Stimulated activated naive B cell treated with anti-CD40 and anti-IgM and Interleukin-4, amounts not matched to agents 10 μg/mL and 1 μg/mL and 100 μg/mL, for 72 hours (primary cell): ENCODE measurements around the gene ZNF792.
"Not testable (repeated sequence)": the region's sequence is repeated elsewhere in the genome, so short reads cannot be mapped to it uniquely, and the experiment has no call there.

Source experiments
- ATAC-seq, 2 donors: fragments of 150-1000 bp; cut with Tn5 transposase; replicated peaks; 2 replicates each; pipeline ENCODE4 v1.10.0; 2021; ENCODE audit warnings: moderate library complexity in 1 of 2
- DNase-seq: peaks from one replicate; pipeline ENCODE4 v3.0.0; 2021
- H3K27ac Mint-ChIP-seq: one replicate; pipeline ENCODE4 v1.8.0; 2022; ENCODE audit warnings: mild to moderate bottlenecking, mixed read lengths
- H3K27me3 Mint-ChIP-seq, 2 donors: one replicate each; pipeline ENCODE4 v1.8.0; 2022; ENCODE audit warnings: mixed read lengths in 2 of 2
- H3K36me3 Mint-ChIP-seq, 2 donors: one replicate each; pipeline ENCODE4 v1.8.0; 2022; ENCODE audit warnings: mixed read lengths in 2 of 2, mild to moderate bottlenecking in 1 of 2
- H3K4me1 Mint-ChIP-seq, 2 donors: one replicate each; pipeline ENCODE4 v1.8.0; 2022; ENCODE audit warnings: mixed read lengths in 2 of 2, mild to moderate bottlenecking in 1 of 2
- H3K4me3 Mint-ChIP-seq, 2 donors: one replicate each; pipeline ENCODE4 v1.8.0; 2022; ENCODE audit warnings: mild to moderate bottlenecking in 2 of 2, mixed read lengths in 2 of 2, moderate library complexity in 1 of 2
- H3K9me3 Mint-ChIP-seq, 2 donors: one replicate each; pipeline ENCODE4 v1.8.0; 2022; ENCODE audit warnings: mixed read lengths in 2 of 2, mild to moderate bottlenecking in 1 of 2

The ZNF792 gene

GRCh38 chr19:34963573-34964406 lies at the start of gene ZNF792:
ZNF792 (minus strand) TSS chr19:34964229; CDS start chr19:34963662, 567 bp downstream.
- peak; percentile 82 to 87 for ATAC-seq
- H3K9me3 Mint-ChIP-seq: peaks cover 26 to 29% of the 10 kb centered on the region in 2 donors
- peaks cover 25% of the 10 kb centered on the region in 2 donors for H3K4me1 Mint-ChIP-seq
- peaks cover 0 to 5% of the 10 kb centered on the region in 2 donors for H3K27me3 Mint-ChIP-seq
- peak within 1 kb of the TSS; percentile 89 to 96 for H3K4me3 Mint-ChIP-seq
- DNase-seq: peak; percentile 51
- H3K27ac Mint-ChIP-seq: peak within 1 kb of the TSS; percentile 76
- H3K36me3 Mint-ChIP-seq: peaks cover 37 to 40% of the 10 kb centered on the region in 2 donors

DNA sequence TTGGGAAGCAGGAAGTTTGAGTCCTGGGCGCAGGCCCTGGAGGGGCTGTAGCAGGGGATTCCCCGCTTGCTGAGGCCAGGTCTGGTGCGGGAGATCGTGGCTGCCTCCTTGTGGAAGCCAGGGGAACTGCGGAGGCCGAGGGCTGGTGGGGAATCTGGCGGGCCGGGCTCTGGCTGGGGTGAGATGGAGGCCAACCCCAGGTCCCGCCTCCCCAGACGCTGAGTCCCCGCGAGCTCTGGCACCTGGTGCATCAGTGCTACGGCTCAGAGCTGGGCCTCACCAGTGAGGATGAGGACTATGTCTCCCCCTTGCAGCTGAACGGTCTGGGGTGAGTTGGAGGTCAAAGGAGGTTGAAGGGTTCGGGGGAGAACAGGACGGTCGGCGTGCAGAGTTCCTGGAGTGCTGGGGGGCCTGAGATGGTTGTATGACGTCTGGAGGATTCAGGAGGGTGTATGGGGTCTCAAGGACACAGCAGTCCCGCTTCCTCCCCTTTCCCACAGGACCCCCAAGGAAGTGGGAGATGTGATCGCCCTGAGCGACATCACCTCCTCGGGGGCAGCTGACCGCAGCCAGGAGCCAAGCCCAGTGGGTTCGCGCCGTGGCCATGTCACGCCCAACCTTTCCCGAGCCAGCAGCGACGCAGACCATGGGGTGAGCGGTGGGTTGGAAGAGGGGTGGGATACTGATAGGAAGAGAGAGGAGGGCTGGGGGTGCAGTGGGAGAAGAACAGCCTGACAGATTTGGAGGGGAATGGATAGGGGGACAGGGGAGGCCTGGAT lies 49.2 kb upstream of the ZNF792 start:
- DNase-seq (peak; percentile 62), ATAC-seq (peak; percentile 79 to 83)
- H3K4me1 Mint-ChIP-seq: peaks cover 39 to 56% of the 10 kb centered on the region in 2 donors
- peak overlapping the region; percentile 93 for H3K27ac Mint-ChIP-seq
- peak overlapping the region; percentile 41 to 54 for H3K4me3 Mint-ChIP-seq
- no peaks in the 10 kb centered on the region for H3K27me3 Mint-ChIP-seq
- no peaks in the 10 kb centered on the region for H3K9me3 Mint-ChIP-seq
- peaks cover 57 to 70% of the 10 kb centered on the region in 2 donors for H3K36me3 Mint-ChIP-seq

- H3K36me3 Mint-ChIP-seq: peaks cover 47 to 62% of the 10 kb centered on the region in 2 donors
- peak overlapping the region; percentile 93 for H3K27ac Mint-ChIP-seq
- no peak overlapping the region for H3K4me3 Mint-ChIP-seq
- H3K9me3 Mint-ChIP-seq: no peaks in the 10 kb centered on the region
- ATAC-seq: no peak
- peaks cover 31 to 48% of the 10 kb centered on the region in 2 donors for H3K4me1 Mint-ChIP-seq
- no peaks in the 10 kb centered on the region for H3K27me3 Mint-ChIP-seq
- no peak for DNase-seq
These were observed 48.0 kb upstream of the ZNF792 start for GRCh38 chr19:35011737-35012682.

- no peaks in the 10 kb centered on the region for H3K9me3 Mint-ChIP-seq
These were observed 47.2 kb upstream of the ZNF792 start for GRCh38 chr19:35011091-35011689.

DNA sequence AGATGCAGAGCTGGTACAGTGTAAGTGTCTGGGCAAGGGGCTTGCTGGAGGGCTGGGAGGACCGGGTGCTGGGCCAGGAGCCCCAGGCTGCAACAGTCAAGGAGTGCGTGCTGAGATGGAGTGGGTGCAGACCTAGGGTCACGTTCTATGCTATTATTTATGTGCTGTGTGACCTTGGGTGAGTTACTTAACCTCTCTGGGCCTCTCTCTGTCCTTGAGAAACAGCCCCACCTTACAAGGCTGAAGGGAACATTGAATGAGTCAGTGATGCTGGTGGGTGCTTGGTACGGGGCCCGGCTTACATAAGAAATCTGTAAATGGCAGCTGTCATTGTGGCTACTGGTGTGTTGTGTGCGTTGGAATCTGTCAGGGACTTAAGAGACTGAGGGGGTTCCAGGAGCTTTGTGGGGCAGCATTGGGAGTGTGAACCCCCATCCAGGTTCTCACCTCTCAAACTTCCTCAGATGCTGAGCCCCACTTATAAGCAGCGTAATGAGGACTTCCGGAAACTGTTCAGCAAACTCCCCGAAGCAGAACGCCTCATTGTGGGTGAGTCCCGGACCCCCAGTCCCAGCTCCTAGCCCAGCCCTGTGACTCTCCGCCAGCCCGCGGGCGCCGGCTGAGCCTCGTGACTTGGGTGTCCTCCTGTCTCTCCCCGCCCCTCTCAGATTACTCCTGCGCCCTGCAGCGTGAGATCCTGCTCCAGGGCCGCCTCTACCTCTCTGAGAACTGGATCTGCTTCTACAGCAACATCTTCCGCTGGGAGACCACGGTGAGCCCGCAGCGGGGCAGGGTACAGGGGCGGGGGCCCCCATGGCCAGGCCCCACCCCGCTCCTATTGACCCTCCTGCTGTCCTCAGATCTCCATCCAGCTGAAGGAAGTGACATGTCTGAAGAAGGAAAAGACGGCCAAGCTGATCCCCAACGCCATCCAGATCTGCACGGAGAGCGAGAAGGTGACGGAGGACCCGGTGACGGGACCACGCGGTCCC lies 45.7 kb upstream of the ZNF792 start:
- no peak overlapping the region for H3K4me3 Mint-ChIP-seq
- no peaks in the 10 kb centered on the region for H3K9me3 Mint-ChIP-seq
- H3K27ac Mint-ChIP-seq: peak overlapping the region; percentile 5
- no peaks in the 10 kb centered on the region for H3K27me3 Mint-ChIP-seq
- H3K36me3 Mint-ChIP-seq: peaks cover 51 to 63% of the 10 kb centered on the region in 2 donors
- peaks cover 38 to 53% of the 10 kb centered on the region in 2 donors for H3K4me1 Mint-ChIP-seq
- DNase-seq: no peak
- ATAC-seq: no peak

More at GRCh38 chr19:35011091-35011689, 47.2 kb upstream of the ZNF792 start:
- ATAC-seq (no peak), DNase-seq (no peak)
- Mint-ChIP-seq H3K27ac (peak overlapping the region; percentile 9), H3K36me3 (peaks cover 52 to 67% of the 10 kb centered on the region in 2 donors), H3K27me3 (no peaks in the 10 kb centered on the region), H3K4me3 (peak overlapping the region in 1 of 2 donors; percentile 14), H3K4me1 (peaks cover 36 to 54% of the 10 kb centered on the region in 2 donors)

GRCh38 chr19:35008891-35009341 lies 44.9 kb upstream of the ZNF792 start:
- DNase-seq: no peak
- ATAC-seq: no peak
- peaks cover 50 to 60% of the 10 kb centered on the region in 2 donors for H3K36me3 Mint-ChIP-seq
- peaks cover 41 to 54% of the 10 kb centered on the region in 2 donors for H3K4me1 Mint-ChIP-seq
- H3K9me3 Mint-ChIP-seq: no peaks in the 10 kb centered on the region
- H3K4me3 Mint-ChIP-seq: no peak overlapping the region
- peak overlapping the region; percentile 56 for H3K27ac Mint-ChIP-seq
- no peaks in the 10 kb centered on the region for H3K27me3 Mint-ChIP-seq

GRCh38 chr19:35007427-35007826 lies 43.4 kb upstream of the ZNF792 start:
- peak overlapping the region; percentile 51 for H3K27ac Mint-ChIP-seq
- not testable (repeated sequence) for DNase-seq, H3K4me3 Mint-ChIP-seq, H3K27me3 Mint-ChIP-seq, H3K9me3 Mint-ChIP-seq, ATAC-seq
- H3K4me1 Mint-ChIP-seq: peaks cover 39 to 54% of the 10 kb centered on the region in 2 donors
- peaks cover 43 to 58% of the 10 kb centered on the region in 2 donors for H3K36me3 Mint-ChIP-seq

DNA sequence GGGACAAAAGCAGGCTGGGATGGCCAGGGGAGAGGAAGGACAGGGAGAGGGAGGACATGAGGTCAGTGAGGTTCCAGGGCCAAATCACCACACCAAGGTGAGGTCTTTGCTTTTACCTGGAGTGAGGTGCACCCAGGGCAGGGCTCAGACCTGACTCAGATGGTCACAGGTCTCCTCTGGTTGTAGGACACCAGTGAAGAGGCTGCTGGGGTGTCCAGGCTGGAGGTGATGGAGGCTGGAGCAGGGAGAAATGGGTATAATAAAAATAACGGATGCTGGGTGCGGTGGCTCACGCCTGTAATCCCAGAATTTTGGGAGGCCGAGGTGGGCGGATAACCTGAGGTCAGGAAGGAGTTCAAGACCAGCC lies 43.0 kb upstream of the ZNF792 start:
- peaks cover 43 to 58% of the 10 kb centered on the region in 2 donors for H3K36me3 Mint-ChIP-seq
- peaks cover 38 to 54% of the 10 kb centered on the region in 2 donors for H3K4me1 Mint-ChIP-seq
- peak overlapping the region; percentile 20 for H3K27ac Mint-ChIP-seq
- no peak overlapping the region for H3K4me3 Mint-ChIP-seq
- ATAC-seq: no peak
- H3K9me3 Mint-ChIP-seq: no peaks in the 10 kb centered on the region
- H3K27me3 Mint-ChIP-seq: no peaks in the 10 kb centered on the region
- no peak for DNase-seq

DNA sequence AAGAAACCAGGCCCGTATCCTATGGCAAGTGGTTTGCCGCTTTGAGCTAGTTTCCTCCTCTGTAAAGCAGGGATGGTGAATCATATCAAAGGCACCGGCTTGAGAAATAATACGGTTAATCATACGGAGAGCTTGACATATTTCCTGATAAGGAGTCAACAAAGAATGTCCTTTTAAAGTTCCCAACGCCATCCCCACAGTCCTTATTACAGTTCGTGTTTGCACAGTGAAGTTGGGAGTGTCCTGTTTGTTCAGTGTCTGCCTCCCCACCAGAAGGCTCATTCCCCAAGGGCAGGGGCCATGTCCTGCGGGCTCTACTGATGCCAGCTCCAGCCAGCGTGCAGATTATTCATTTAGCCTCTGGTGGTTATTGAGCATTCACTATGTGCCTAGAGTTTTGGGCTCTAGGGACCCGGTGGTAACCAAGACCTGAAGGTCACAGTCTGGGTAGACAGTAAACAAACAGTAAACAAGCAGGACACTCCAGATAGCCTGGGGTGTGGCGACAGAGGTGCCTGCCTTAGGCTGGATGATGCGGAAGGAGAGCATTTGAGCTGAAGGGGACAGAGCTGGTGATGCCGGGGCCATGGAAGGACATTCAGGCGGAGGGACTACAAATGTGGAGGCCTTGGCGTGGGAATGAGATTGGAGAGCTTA lies 42.4 kb upstream of the ZNF792 start:
- Mint-ChIP-seq H3K27ac (peak overlapping the region; percentile 20), H3K4me1 (peaks cover 39 to 54% of the 10 kb centered on the region in 2 donors), H3K9me3 (no peaks in the 10 kb centered on the region), H3K4me3 (no peak overlapping the region), H3K36me3 (peaks cover 41 to 61% of the 10 kb centered on the region in 2 donors), H3K27me3 (no peaks in the 10 kb centered on the region)
- ATAC-seq (no peak), DNase-seq (no peak)

- not testable (repeated sequence) for H3K4me3 Mint-ChIP-seq, H3K9me3 Mint-ChIP-seq, H3K27ac Mint-ChIP-seq, ATAC-seq, H3K27me3 Mint-ChIP-seq, DNase-seq
- peaks cover 38 to 61% of the 10 kb centered on the region in 2 donors for H3K36me3 Mint-ChIP-seq
- peaks cover 40 to 54% of the 10 kb centered on the region in 2 donors for H3K4me1 Mint-ChIP-seq
These were observed 41.9 kb upstream of the ZNF792 start for GRCh38 chr19:35006007-35006341.

DNA sequence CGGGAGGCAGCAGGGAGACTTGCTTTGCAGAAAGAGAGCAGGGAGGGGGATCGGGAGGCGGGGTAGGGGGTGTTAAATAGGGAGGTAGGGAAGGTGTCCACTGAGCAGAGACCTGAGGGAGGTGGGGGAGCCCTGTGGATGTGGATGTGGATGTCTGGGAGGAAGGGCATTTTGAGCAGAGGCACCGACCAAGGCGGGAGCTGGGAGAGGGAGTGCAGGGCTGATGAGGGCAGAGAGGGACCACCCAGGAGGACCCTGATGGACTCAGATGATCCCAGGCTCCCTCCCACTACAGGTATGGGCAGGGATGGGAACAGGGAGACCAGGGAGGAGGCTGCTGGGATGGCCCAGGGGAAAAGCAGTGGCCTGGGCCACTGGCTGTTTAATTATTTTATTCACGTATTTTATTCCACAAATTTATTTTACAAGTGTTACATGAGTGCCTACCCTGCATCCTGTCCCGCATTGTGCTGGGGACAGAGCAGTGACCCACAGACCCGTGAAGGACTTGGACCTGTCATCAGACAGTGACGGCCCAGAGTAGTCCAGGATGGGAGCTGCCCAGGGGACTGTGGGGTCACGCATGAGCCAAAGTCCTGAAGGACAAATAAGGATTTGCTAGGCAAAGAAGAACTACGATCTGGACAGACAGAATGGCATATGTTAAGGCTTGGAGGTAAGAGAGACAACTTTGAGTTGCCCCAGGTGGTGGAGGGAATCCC lies 41.4 kb upstream of the ZNF792 start:
- no peaks in the 10 kb centered on the region for H3K27me3 Mint-ChIP-seq
- no peak overlapping the region for H3K4me3 Mint-ChIP-seq
- ATAC-seq: no peak
- H3K36me3 Mint-ChIP-seq: peaks cover 34 to 61% of the 10 kb centered on the region in 2 donors
- H3K4me1 Mint-ChIP-seq: peaks cover 42 to 52% of the 10 kb centered on the region in 2 donors
- no peak overlapping the region for H3K27ac Mint-ChIP-seq
- H3K9me3 Mint-ChIP-seq: no peaks in the 10 kb centered on the region
- no peak for DNase-seq
